Immature natural killer cell (primary cell): ENCODE results near the gene PSMD1. TPM values are rescaled to one million over a fixed set of nuclear protein-coding genes. Genes with fewer than 3 reads are reported as not detected.
"Not testable (repeated sequence)": the region's sequence is repeated elsewhere in the genome, so short reads cannot be mapped to it uniquely, and the experiment has no call there.

Experiments
- DNase-seq, 3 donors: peaks; one replicate each; pipeline ENCODE4 v3.0.0; 2022; ENCODE audit warnings: mixed read lengths in 1 of 3
- H3K27ac Mint-ChIP-seq, 6 donors: one replicate each; pipeline ENCODE4 v1.8.0; 2020; ENCODE audit warnings: mixed read lengths in 6 of 6, mild to moderate bottlenecking in 5 of 6, inconsistent platforms in 4 of 6, moderate library complexity in 3 of 6
- H3K27me3 Mint-ChIP-seq, 3 donors: one replicate each; pipeline ENCODE4 v1.8.0; 2020 to 2021; ENCODE audit warnings: low read depth in 3 of 3, mild to moderate bottlenecking in 3 of 3, mixed read lengths in 3 of 3, moderate library complexity in 3 of 3, inconsistent platforms in 1 of 3
- H3K36me3 Mint-ChIP-seq, 3 donors: one replicate each; pipeline ENCODE4 v1.8.0; 2020; ENCODE audit warnings: mixed read lengths in 3 of 3, inconsistent platforms in 2 of 3, mild to moderate bottlenecking in 2 of 3
- H3K4me1 Mint-ChIP-seq, 2 donors: one replicate each; pipeline ENCODE4 v1.8.0; 2020; ENCODE audit warnings: inconsistent platforms in 2 of 2, mild to moderate bottlenecking in 2 of 2, mixed read lengths in 2 of 2, moderate library complexity in 1 of 2
- H3K4me3 Mint-ChIP-seq, 5 donors: one replicate each; pipeline ENCODE4 v1.8.0; 2020; ENCODE audit warnings: mild to moderate bottlenecking in 5 of 5, mixed read lengths in 5 of 5, inconsistent platforms in 3 of 5, moderate library complexity in 3 of 5
- H3K9me3 Mint-ChIP-seq, 6 donors: one replicate each; pipeline ENCODE4 v1.8.0; 2020; ENCODE audit warnings: mild to moderate bottlenecking in 6 of 6, mixed read lengths in 6 of 6, inconsistent platforms in 4 of 6, moderate library complexity in 3 of 6
- polyA plus RNA-seq, 3 donors: library from polyadenylated mRNA; unstranded; fragments of 300-500 nt; fragmentation: Illumina TruSeq; gene quantifications; one replicate each; pipeline ENCODE4 v1.2.3, GENCODE V29; 2021

PSMD1 gene
- polyA plus RNA-seq, 3 donors from 2014 or later, result 35.1 to 79.2 (median 61.0) TPM

DNA sequence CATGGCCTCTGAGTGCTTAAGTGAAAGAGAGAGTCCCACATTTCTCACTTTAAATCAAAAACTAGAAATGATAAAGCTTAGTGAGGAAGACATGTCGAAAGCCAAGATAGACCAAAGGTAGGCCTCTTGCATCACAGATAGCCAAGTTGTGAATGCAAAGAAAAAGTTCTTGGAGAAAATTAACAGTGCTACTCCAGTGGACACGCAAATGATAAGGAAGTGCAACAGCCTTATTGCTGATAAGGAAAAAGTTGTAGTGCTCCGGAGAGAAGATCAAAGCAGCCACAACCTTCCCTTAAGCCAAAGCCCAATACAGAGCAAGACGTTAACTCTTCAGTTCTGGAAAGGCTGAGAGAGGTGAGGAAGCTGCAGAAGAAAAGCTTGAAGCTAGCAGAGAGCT, 32.1 kb downstream of the PSMD1 start:
- no peaks in the 10 kb centered on the region for H3K9me3 Mint-ChIP-seq
- no peak overlapping the region for H3K27ac Mint-ChIP-seq
- H3K4me1 Mint-ChIP-seq, result no peaks in the 10 kb centered on the region
- H3K27me3 Mint-ChIP-seq, result no peaks in the 10 kb centered on the region
- H3K36me3 Mint-ChIP-seq, result peaks cover 22 to 44% (median 30%) of the 10 kb centered on the region in 3 donors
- H3K4me3 Mint-ChIP-seq, result no peak overlapping the region
- DNase-seq, result no peak

DNA sequence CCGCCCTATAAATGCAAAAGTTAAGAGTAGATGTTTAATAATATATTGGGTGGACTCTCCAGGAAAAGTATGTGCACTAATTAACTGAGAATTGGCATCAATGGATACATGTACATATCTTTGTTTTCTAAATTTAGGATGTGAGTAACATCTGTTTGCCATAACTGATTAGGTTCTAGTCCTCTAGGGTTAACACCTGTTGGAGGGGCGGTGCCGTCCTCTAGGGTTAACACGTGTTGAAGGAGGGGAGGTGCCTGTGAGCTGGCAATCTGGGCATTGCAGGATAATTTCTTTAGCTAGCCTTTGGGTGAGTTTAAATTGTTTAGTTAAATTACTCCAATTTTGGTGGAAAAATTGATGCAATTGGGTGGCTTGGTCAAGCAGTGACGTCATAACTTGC, 37.3 kb downstream of the PSMD1 start:
- Mint-ChIP-seq H3K4me3 (no peak overlapping the region), H3K27me3 (no peaks in the 10 kb centered on the region), H3K27ac (peak overlapping the region in 1 of 6 donors; percentile 9), H3K36me3 (peaks cover 21 to 60% (median 38%) of the 10 kb centered on the region in 3 donors), H3K4me1 (no peaks in the 10 kb centered on the region), H3K9me3 (peaks cover 0 to 3% (median 2%) of the 10 kb centered on the region in 6 donors)
- DNase-seq, result no peak

DNA sequence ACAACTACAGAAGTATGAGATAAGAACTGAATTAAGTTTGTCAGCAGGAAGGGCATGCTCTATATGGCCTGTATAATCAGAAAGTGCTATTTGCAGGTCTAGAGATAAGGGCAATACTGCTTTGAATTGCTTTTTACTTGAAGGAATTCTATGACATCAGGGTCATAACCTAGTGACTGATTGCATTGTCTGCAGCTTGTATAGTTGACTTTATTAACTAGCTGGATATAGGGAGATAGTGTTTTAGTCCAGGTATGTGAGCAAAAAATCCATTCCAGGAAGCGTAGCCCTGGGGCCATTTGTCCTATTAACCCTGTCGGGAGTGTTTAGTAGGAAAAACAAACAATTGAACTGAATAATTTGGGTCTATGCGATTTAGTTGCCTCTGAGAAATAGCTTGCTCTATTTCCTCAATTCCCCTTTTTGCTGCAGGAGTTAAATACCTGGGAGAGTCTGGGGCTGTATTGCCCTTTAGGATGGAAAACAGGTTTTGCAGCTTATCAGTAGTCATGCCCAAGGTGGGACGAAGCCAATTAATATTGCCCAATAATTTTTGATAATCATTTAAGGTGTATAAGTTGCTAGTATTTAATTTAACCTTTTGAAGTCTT, 38.2 kb downstream of the PSMD1 start:
- DNase-seq, result no peak
- Mint-ChIP-seq H3K27me3 (no peaks in the 10 kb centered on the region), H3K4me1 (no peaks in the 10 kb centered on the region), H3K9me3 (peaks cover 0 to 5% (median 4%) of the 10 kb centered on the region in 6 donors), H3K27ac (no peak overlapping the region), H3K36me3 (peaks cover 24 to 63% (median 40%) of the 10 kb centered on the region in 3 donors), H3K4me3 (no peak overlapping the region)

DNA sequence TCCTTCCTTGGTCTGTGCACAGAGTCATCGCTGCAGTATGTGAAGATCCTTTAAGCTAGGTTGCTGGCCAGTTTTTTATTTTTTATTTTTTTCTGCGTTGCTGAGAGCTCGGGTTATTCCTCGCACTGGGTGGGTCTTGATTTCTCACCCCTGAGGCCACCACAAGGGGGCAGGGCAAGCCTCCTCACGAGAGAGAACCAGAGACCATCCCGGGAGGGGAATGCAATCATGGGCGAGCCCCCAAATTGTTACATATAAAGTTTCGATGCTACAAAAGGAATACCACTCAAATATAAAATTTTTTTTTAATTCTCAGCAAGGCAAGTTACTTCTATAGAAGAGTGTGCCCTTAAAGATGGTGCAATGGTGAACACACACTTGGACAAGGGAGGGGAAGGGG, 43.3 kb downstream of the PSMD1 start:
- Mint-ChIP-seq H3K27ac (peak overlapping the region in 1 of 6 donors; percentile 57), H3K4me1 (peaks cover 0 to 6% of the 10 kb centered on the region in 2 donors), H3K9me3 (peaks cover 0 to 7% (median 5%) of the 10 kb centered on the region in 6 donors), H3K4me3 (no peak overlapping the region), H3K27me3 (no peaks in the 10 kb centered on the region), H3K36me3 (peaks cover 18 to 49% (median 37%) of the 10 kb centered on the region in 3 donors)
- DNase-seq, result no peak

DNA sequence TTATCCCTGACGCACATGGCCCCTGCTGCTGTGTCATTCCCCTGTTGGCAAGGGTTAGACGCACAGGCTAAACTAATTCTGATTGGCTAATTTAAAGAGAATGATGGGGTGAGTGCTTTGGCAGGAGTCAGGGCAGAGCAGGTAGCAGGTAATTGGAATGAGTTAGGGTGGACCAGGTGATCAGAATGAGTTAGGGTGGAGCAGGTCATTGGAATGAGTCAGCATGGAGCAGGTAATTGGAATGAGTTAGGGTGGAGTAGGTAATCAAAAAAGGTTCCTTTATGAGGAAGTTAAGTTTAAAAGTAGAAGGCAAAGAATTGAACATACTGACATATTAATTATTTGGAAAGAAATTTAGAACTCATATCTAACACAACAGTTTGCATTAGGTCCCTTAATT, 43.7 kb downstream of the PSMD1 start:
- DNase-seq, H3K9me3 Mint-ChIP-seq, H3K4me3 Mint-ChIP-seq, H3K27me3 Mint-ChIP-seq, H3K4me1 Mint-ChIP-seq: not testable (repeated sequence)
- H3K36me3 Mint-ChIP-seq, result peaks cover 18 to 49% (median 37%) of the 10 kb centered on the region in 3 donors
- peak overlapping the region in 1 of 6 donors; percentile 57 for H3K27ac Mint-ChIP-seq

DNA sequence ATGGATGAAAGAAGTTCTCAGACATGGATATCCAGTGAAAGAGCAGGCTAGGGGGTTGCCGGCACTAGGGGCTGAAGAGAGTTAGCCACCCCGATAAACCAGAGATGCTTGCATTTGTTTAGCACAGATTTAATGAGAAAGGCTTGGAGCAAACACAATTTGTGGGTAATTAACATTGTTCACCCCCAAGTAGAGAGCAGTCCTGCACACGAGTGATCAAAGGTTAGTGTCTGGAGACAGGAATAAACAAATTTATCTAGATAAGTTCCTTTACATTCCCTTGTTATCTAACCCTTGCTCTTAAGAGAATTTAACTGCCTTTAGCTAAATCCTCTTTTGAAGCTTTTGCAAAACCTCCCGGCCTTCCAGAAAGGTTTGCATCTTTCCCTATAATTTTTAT, 44.3 kb downstream of the PSMD1 start:
- peaks cover 0 to 7% (median 5%) of the 10 kb centered on the region in 6 donors for H3K9me3 Mint-ChIP-seq
- H3K4me3 Mint-ChIP-seq, result no peak overlapping the region
- H3K36me3 Mint-ChIP-seq, result peaks cover 18 to 45% (median 37%) of the 10 kb centered on the region in 3 donors
- peaks cover 0 to 6% of the 10 kb centered on the region in 2 donors for H3K4me1 Mint-ChIP-seq
- no peak for DNase-seq
- no peaks in the 10 kb centered on the region for H3K27me3 Mint-ChIP-seq
- H3K27ac Mint-ChIP-seq, result no peak overlapping the region

DNA sequence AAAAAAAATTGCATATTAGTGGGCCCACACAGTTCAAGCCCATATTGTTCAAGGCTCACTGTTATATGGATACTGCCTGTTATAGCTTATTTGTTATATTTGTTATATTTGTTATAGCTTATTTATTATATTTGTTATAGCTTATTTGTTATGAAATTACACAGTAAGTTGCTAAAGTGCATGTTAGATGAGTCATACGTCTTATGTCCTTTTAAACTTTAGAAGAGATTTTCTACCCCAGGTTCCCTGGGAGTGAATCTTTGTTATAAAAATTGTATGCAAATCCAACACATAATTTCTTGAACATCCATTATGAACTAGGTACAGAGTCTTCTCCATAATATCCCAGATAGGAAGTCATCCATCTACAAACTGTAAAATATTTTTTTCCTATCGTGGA, 46.1 kb downstream of the PSMD1 start:
- peaks cover 18 to 32% (median 28%) of the 10 kb centered on the region in 3 donors for H3K36me3 Mint-ChIP-seq
- DNase-seq, result no peak
- peaks cover 0 to 6% of the 10 kb centered on the region in 2 donors for H3K4me1 Mint-ChIP-seq
- no peak overlapping the region for H3K4me3 Mint-ChIP-seq
- no peak overlapping the region for H3K27ac Mint-ChIP-seq
- H3K27me3 Mint-ChIP-seq, result no peaks in the 10 kb centered on the region
- H3K9me3 Mint-ChIP-seq, result peaks cover 0 to 7% (median 4%) of the 10 kb centered on the region in 6 donors

DNA sequence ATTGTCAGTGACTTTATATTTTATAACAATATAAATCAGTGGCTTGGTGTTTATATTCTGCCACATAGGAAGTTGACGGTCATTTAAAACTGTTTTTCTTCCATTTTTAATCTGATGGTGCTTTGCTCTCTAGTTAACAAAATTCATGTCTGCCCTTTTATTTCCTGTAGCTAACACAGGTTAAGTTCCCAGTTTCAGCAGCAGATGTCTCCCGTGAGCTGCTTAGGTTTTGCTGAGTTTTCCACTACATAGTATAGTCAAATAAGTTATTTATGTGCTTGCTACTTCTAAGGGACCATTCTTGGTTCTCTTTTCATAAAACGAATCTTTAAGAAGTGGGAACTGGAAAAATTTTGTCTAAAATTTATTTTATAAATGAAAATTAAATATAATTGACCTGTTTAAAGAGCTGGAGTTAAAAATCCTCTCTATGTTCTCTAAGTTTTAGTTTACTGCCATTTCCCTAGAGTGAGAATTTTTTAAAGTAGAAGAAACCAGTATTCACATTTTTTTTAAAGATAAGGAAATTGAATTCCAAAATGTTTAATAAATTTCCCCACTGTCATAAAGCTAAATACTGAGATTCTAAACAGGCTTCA, 47.5 kb downstream of the PSMD1 start:
- Mint-ChIP-seq H3K27ac (peak overlapping the region in 2 of 6 donors; percentile 8 to 61), H3K27me3 (no peaks in the 10 kb centered on the region), H3K4me3 (no peak overlapping the region), H3K9me3 (peaks cover 0 to 4% (median 0%) of the 10 kb centered on the region in 6 donors), H3K36me3 (peaks cover 15 to 26% (median 18%) of the 10 kb centered on the region in 3 donors), H3K4me1 (peaks cover 0 to 6% of the 10 kb centered on the region in 2 donors)
- peak; percentile 37 to 49 (median 39) for DNase-seq

DNA sequence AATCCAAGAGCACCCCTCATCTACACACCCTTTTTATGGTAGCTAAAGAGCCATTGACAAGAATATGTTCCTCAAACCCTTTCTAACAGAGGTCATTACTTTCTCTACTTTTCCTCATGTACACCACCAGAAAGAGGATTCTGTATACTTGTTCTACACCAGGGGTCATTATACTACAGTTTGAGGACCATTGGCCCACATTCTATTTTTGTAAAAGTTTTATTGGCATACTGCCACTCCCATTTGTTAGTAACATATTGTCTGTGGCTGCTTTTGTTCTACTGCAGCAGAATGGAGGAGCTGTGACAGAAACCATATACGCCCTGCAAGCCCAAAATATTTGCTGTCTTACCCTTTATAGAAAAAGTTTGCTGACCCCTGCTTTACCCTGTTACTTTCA, 53.9 kb downstream of the PSMD1 start:
- DNase-seq, result no peak
- peaks cover 0 to 2% of the 10 kb centered on the region in 2 donors for H3K4me1 Mint-ChIP-seq
- H3K27me3 Mint-ChIP-seq, result peaks cover 0 to 1% (median 0%) of the 10 kb centered on the region in 3 donors
- H3K4me3 Mint-ChIP-seq, result no peak overlapping the region
- H3K27ac Mint-ChIP-seq, result peak overlapping the region in 1 of 6 donors; percentile 2
- H3K36me3 Mint-ChIP-seq, result peaks cover 13 to 36% (median 16%) of the 10 kb centered on the region in 3 donors
- no peaks in the 10 kb centered on the region for H3K9me3 Mint-ChIP-seq

DNA sequence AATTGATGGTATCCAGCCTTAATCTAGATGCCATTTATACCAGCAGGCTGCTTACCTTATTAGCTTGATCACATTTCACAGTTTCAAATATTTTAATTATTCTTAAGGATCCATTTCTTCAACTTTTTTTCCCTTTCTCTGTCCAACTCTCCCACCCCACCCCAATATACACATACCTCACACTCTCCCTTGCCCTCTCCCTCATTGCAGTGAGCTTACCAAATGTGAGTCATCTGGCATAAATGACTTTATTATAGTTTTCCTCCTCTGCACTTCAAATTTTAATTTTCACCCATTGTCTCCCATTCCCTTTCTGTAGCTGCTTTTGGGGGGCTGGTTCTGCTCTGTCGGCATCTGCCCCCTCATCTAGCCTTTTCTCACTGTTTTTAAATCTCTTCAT, 55.3 kb downstream of the PSMD1 start:
- Mint-ChIP-seq H3K27me3 (peaks cover 0 to 1% (median 0%) of the 10 kb centered on the region in 3 donors), H3K4me1 (peaks cover 0 to 2% of the 10 kb centered on the region in 2 donors), H3K4me3 (no peak overlapping the region), H3K27ac (peak overlapping the region in 2 of 6 donors; percentile 8 to 74), H3K9me3 (no peaks in the 10 kb centered on the region), H3K36me3 (peaks cover 13 to 36% (median 16%) of the 10 kb centered on the region in 3 donors)
- DNase-seq, result no peak

DNA sequence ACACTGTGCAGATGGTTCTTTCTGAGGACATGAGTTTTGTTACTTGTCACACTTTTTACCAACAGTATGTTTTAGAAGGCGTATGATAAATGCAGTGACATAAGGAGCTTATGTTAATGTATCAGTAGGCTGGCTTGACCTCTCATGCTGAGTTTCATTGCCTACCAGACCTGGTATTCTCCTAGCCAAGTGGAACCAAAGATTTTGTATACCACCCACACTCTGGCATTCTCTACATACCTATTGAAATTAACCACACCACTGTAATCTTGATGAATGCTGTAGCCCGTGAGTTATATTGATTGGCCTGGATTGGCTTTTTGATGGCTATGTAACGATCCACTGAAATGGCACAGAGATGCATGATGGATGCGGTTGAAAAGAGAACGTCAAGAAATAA, 56.8 kb downstream of the PSMD1 start:
- peaks cover 0 to 2% of the 10 kb centered on the region in 2 donors for H3K4me1 Mint-ChIP-seq
- no peaks in the 10 kb centered on the region for H3K9me3 Mint-ChIP-seq
- no peak for DNase-seq
- H3K27me3 Mint-ChIP-seq, result peaks cover 0 to 1% (median 0%) of the 10 kb centered on the region in 3 donors
- H3K4me3 Mint-ChIP-seq, result no peak overlapping the region
- H3K36me3 Mint-ChIP-seq, result peaks cover 14 to 33% (median 15%) of the 10 kb centered on the region in 3 donors
- no peak overlapping the region for H3K27ac Mint-ChIP-seq

DNA sequence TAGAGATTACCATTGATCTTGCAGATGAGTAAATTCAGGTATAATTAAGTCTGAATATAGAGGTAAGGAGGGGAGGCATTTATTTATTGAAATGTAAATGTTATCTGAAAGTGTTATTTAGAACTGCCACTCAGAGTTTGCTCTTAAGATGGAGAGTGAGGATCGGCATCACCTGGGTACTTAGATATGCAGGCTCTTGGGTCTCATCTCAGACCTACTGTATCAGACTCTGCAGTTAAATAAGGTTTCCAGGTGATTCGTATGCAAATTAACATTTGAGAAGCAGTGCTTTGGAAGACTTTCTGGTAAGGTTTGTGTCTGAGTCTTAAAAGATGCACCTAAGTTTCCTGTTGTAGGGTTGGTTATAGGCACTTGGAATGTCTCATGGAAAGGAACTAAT, 59.0 kb downstream of the PSMD1 start:
- H3K4me1 Mint-ChIP-seq, result peaks cover 0 to 2% of the 10 kb centered on the region in 2 donors
- peaks cover 12 to 25% (median 21%) of the 10 kb centered on the region in 3 donors for H3K36me3 Mint-ChIP-seq
- DNase-seq, result no peak
- H3K4me3 Mint-ChIP-seq, result no peak overlapping the region
- H3K27ac Mint-ChIP-seq, result no peak overlapping the region
- peaks cover 0 to 1% (median 0%) of the 10 kb centered on the region in 3 donors for H3K27me3 Mint-ChIP-seq
- H3K9me3 Mint-ChIP-seq, result no peaks in the 10 kb centered on the region

DNA sequence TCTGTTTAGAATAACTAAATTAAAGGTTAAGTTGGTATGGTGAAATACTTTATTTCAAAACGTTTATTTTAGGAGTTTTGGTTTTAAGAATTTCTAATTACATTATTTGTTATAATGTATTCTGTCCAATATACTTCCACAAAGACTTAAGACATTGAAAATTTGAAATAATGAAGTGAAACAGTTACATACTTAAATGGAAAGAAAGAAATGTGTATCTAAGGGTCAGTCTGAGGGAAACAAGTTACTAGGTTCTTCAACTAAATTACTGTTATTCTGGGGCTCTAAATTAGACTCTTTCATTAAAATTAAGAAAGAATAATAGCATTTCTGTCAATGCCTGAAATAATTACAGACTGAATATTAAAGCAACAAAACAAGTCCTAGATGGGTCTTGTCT, 60.5 kb downstream of the PSMD1 start:
- Mint-ChIP-seq H3K27me3 (no peaks in the 10 kb centered on the region), H3K9me3 (no peaks in the 10 kb centered on the region), H3K36me3 (peaks cover 9 to 17% (median 13%) of the 10 kb centered on the region in 3 donors), H3K27ac (no peak overlapping the region), H3K4me1 (no peaks in the 10 kb centered on the region), H3K4me3 (no peak overlapping the region)
- no peak for DNase-seq

DNA sequence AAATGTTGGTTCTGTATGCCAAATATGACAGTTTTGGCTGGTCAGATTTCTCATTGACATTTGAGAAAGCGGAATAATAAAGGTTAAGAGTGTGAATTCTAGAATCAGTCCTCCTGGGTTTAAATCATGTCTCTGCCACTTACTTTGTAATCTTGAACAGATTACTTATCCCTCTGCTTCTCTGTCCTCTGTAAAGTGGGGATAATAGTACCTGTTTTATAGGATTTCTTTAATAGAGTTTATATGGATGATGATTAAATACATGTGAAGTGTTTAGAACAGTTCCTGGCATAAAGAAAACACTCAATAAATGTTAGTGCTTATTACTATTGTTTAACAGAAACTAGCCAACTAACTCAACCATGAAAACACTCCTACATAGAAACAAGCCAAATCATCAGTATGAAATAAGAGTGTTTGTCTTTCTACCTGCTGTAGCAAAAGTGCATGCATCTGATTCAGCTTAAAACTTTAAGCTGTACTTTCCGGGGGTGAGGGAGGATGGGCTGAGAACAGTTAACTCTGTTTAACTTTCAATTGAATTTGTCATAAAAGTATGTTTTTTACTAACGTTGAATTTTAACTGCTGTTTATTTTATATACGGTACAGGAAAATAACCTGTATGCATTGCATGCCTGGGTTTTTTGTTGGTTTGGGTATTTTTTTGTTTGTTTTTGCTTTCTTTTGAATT, 61.4 kb downstream of the PSMD1 start:
- peaks cover 0 to 1% of the 10 kb centered on the region in 2 donors for H3K4me1 Mint-ChIP-seq
- H3K4me3 Mint-ChIP-seq, result no peak overlapping the region
- peaks cover 4 to 14% (median 8%) of the 10 kb centered on the region in 3 donors for H3K36me3 Mint-ChIP-seq
- no peak overlapping the region for H3K27ac Mint-ChIP-seq
- no peaks in the 10 kb centered on the region for H3K9me3 Mint-ChIP-seq
- no peaks in the 10 kb centered on the region for H3K27me3 Mint-ChIP-seq
- DNase-seq, result no peak
